HG02973 (cell line): ENCODE measurements around the gene WNT8A.

ENCODE experiments used
- ATAC-seq: cut with Tn5 transposase; IDR thresholded peaks from one replicate; pipeline ENCODE4 v1.9.1; 2021; ENCODE audit warnings: moderate library complexity; ENCODE audit not compliant: unreplicated experiment

The WNT8A gene

GRCh38 chr5:138082033-138082432 lies 1.8 kb upstream of the WNT8A start:
- no peak for ATAC-seq

GRCh38 chr5:138091685-138092084 lies 7.9 kb downstream of the WNT8A start:
- no peak for ATAC-seq

DNA sequence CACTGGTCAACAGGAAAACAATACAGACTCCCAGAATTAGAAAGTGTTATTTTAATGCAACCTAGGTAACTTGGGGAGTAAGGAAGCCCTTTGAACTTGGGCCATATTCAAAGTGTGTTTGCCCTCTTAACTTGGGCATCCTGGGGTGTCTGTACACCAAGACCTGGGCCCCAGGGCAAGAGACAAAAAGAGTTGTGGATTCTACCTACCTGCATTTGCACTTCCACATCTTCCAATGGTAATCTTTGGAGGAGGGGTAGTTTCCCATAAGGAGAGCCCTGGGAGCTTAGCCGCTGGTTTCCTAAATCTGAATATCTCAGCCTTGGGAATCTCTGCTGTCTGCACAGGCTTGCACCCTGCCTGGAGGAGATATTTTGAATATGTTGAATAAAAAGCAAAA lies 8.5 kb downstream of the WNT8A start:
- ATAC-seq: no peak

GRCh38 chr5:138093036-138093435 lies 9.2 kb downstream of the WNT8A start:
- no peak for ATAC-seq

DNA sequence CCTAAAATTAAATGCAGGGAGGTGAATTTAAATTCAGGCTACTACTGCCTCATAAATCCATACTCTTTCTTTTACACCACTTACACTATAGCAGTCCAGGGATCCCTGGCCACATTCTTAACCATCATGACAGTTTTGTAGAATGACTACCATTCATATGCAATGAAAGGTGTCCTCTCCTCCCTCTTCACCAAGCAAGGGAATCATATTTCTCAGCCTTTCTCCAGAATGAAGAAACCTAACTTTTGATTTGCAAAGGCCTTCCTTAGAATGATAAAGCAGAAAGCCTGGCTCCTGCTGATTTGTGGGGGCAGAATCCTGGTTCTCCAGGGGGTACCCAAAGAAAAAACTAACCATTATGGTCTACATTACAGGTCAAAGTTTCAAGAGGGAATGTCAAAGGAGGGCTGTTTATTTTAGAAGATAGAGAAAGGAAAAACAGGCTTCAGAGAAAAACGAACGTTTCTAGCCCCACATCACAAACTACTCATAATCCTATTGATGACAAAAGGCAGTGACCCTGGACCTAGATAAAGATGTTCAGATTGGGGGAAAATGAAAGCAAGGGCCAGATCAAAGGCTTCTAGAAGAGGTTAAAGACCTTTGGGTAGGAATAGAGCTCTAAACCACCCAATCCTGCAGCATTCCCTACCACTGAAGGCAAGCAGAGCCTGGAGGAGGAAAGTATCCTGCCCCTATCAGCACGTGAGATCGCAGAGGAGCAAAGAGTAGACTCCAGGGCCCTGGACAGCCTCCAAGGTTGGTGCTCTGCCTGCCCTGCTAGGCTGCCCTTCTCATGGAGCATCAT lies 11.5 kb downstream of the WNT8A start:
- ATAC-seq: no peak

DNA sequence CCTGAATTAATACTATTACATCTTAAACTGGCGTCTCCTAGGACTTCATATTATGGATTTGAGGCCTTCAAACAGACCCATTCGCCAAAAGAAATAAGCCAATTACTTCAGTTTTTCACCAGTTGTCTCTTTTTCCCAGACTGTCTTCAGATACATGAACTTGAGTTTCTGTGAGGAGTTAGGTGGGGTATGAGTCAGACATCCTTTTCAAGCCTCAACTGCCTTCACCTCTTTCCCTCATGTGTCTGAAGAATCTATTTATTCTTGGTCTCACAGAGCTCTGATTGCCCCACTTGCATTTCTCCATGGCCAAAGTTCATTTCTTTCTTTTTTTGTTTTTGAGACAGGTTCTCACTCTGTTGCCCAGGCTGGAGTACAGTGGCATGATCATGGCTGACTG lies 12.5 kb downstream of the WNT8A start:
- no peak for ATAC-seq

- ATAC-seq: no peak
Observed at GRCh38 chr5:138096997-138097828, 13.4 kb downstream of the WNT8A start.

DNA sequence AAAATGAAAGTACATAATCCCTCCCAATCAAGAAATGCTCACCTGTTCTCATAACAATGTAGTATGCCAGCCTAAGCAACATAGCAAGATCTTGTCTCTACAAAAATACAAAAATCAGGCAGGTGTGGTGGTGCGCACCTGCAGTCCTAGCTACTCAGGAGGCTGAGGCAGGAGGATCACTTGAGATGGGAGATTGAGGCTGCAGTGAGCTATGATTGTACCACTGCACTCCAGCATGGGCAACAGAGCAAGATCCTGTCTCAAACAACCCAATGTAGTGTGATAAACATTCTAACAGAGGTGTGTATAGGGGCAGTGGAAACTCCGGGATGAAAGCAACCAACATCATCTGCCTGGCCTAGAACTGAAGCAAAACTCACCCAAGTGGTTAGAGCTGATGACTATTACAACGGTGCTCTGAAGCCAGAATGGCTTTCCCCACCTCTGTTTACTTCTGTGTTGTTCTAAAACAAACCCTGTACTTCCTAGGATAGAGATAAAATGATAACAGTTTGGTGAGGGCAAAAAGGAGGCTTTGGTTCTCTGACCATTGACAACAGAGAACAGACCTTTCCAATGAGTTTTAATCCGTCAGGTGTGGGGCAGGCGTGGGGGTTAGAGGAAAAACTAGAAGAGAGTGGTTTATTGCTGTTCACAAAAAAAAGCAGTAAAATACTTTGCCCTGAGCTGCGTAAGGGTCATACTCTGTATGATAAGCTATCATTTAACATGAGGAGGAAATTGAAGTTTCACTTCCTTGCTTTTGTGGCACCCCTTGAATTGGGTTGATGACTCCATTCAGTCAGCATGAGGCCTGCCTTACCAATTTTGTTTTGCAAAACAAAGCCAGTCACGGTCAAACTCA lies 18.9 kb downstream of the WNT8A start:
- no peak for ATAC-seq

DNA sequence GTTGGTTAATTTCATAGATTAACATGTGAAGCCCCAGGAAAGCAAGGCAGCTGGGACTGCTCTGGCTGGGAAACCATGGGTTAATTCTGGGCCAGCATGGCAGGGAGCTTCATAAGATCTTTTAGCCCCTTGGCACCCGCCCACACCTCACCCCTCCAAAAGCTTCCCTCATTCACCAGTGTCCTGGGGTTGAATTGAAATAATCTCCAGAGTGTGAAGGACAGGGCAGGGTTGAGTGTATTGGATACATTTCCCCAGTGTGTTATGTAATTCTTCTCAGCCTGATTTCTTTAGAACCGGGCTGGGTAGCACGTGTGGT lies 19.4 kb downstream of the WNT8A start:
- ATAC-seq: no peak

DNA sequence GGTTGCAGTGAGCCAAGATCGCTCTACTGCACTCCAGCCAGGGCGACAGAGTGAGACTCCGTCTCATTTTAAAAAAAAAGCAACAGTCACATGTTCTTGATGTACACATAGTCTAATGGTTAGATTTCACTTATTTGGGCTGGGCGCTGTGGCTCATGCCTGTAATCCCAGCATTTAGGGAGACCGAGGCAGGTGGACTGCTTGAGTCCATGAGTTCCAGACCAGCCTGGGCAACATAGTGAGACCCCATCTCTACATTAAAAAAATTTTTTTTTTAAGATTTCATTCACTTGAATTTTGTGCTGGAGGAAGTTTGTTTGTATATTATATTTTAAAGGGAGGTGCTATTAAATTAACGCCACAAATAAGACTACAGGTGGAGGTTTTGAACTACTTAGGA lies 21.9 kb downstream of the WNT8A start:
- ATAC-seq: no peak

DNA sequence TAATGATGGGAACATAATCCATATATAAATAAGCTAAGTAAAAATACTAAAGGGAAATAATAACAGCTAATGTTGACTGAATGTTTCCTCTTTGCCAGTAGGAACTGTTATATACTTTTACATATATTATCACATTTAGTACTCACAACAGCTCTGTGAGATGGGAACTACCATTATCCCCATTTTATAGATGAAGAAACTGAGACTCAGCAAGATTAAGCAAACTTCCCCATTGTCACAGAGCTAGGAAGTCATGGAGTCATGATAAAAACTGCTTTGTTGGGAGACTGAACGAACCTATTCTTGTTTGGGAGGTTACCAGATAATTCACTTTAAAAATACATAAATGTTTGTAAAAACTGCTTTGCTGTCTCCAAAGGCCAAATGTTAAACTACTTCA lies 23.4 kb downstream of the WNT8A start:
- no peak for ATAC-seq

GRCh38 chr5:138109463-138110265 lies 25.8 kb downstream of the WNT8A start:
- ATAC-seq: no peak

GRCh38 chr5:138110266-138110963 lies 26.6 kb downstream of the WNT8A start:
- no peak for ATAC-seq

DNA sequence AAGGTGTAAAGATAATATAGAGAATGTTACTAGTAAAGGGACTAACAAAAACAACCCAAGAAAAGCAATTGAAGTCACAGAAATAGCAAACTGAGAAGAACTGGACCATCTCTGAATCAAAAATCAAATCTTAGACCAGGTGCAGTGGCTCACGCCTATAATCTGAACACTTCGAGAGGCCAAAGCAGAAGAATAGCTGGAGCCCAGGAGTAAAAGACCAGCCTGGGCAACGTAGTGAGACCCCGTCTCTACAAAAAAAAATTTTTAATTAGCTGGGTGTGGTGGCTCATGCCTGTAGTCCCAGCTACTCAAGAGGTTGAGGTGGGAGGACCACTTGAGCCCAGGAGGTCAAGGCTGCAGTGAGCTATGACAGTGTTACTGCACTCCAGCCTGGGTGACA lies 27.3 kb downstream of the WNT8A start:
- ATAC-seq: no peak

DNA sequence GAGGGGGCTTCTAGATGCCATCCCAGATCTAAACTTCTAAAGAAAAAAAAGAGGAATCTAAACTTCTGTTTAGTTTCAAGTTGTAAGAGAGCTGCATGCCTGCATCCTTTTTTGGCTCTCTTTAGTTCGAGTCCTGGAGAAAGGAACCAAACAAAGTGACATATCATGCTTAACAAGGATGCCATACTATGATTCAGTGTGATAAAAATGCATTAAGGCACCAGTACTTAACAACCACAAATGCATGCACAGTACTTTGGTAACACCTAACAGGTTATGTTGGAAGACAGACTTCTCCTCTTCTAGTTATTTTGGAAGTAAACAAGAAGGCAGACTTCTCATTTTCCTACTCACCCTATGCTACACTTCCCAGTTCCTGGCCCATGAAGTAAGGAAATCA lies 28.1 kb downstream of the WNT8A start:
- no peak for ATAC-seq

- ATAC-seq: no peak
Observed at GRCh38 chr5:138115254-138115653, 31.4 kb downstream of the WNT8A start.

DNA sequence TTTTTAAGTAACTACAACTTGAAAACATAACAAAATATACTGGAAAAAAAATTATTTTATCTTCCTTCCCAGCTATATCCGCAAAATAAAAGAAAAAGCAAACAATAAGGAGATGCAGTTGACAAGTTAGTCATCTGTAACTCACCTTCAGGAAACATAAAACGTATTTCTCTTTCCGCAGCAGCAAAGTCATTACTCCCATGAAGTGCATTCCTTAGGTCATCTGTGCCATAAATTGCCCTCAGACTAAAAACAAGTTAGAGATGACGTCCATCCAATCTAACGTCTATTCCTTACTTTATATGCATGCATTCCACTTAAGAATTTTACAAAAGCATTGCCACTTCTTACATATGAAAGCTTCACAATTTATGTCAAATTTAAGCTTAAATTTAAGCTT lies 44.5 kb downstream of the WNT8A start:
- ATAC-seq: no peak

DNA sequence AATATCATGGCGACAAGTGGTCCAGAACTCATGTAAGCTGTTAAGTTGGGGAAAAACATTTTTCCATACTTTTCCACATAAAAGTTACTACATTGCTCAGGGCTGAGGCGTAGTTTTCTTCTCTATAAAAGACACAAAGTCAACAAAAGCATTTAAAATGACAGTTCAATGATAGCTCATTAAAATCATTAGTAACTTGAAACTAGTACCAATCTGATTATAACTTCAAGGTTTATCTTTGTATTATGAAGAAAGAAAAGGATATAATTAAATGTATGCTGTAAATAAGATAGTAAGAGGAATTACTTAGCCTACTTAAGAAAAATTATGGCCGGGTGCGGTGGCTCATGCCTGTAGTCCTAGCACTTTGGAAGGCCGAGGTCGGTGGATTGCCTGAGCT lies 45.5 kb downstream of the WNT8A start:
- ATAC-seq: no peak

DNA sequence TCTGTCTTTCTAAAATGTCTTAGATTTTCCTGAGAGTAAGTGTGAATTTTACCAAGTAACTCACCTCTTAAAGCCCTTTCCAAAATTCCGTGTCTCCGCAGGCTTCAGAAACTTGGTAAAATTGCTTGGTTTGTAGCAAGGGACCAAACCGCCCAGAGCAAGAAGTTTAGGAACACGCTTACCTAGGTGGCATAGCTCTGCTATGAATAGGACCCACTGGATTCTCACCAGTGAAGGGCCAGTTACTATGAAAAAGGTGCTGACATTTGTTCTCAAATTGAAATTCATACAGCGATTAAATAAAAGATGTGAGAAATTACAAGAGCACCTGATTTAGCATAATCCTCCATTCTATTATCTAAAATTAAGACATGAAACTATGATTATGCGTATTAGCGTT lies 48.7 kb downstream of the WNT8A start:
- no peak for ATAC-seq
